NT2/D1 (cell line): Measurements from ENCODE around the gene SPN.
"Not testable (repeated sequence)": the region's sequence is repeated elsewhere in the genome, so short reads cannot be mapped to it uniquely, and the experiment has no call there.

Experiments used
- DNase-seq: peaks from one replicate; pipeline ENCODE4 v3.0.0-alpha.2; 2011; ENCODE audit warnings: low read depth, low spot score
- H3K27me3 ChIP-seq: 2 replicates; pipeline ENCODE4 v1.6.0; 2011; ENCODE audit warnings: mild to moderate bottlenecking; ENCODE audit not compliant: insufficient read length, insufficient read depth
- H3K36me3 ChIP-seq: 2 replicates; pipeline ENCODE4 v1.6.1; 2011; ENCODE audit warnings: mild to moderate bottlenecking, low read length, mixed read lengths; ENCODE audit not compliant: insufficient read depth, insufficient read length
- H3K4me1 ChIP-seq: 2 replicates; pipeline ENCODE4 v1.5.1; 2011; ENCODE audit not compliant: insufficient read depth, insufficient read length
- H3K4me3 ChIP-seq: 2 replicates; pipeline ENCODE4 v1.5.1; 2011; ENCODE audit warnings: low read depth; ENCODE audit not compliant: insufficient read length
- H3K9ac ChIP-seq: 2 replicates; pipeline ENCODE4 v1.6.0; 2011; ENCODE audit warnings: low read depth; ENCODE audit not compliant: insufficient read length
- H3K9me3 ChIP-seq: 2 replicates; pipeline ENCODE4 v1.5.1; 2011; ENCODE audit warnings: mild to moderate bottlenecking, low read length; ENCODE audit not compliant: insufficient read depth
- SUZ12 ChIP-seq: IDR thresholded peaks from 2 replicates; pipeline ENCODE4 v1.6.1; 2011; ENCODE audit not compliant: insufficient read length, insufficient read depth; ENCODE audit errors: extremely low read depth
- YY1 ChIP-seq: IDR thresholded peaks from 2 replicates; pipeline ENCODE4 v1.6.1; 2011; ENCODE audit not compliant: insufficient read length, insufficient read depth
- ZNF274 ChIP-seq: IDR thresholded peaks from 2 replicates; pipeline ENCODE4 v1.6.1; 2011; ENCODE audit warnings: mild to moderate bottlenecking, low read depth, low read length

SPN gene

GRCh38 chr16:29688172-29688571, 25.1 kb downstream of the SPN start:
- Histone ChIP-seq H3K9me3 (no peaks in the 10 kb centered on the region; the same call in 1 of the 2 replicates), H3K9ac (no peak overlapping the region), H3K36me3 (peaks cover 67% of the 10 kb centered on the region), H3K4me1 (peaks cover 16% of the 10 kb centered on the region), H3K4me3 (no peak overlapping the region), H3K27me3 (no peaks in the 10 kb centered on the region)
- DNase-seq = no peak
- no peak for TF ChIP-seq ZNF274
- no peak for TF ChIP-seq YY1
- TF ChIP-seq SUZ12 = no peak

GRCh38 chr16:29689490-29690351, 26.7 kb downstream of the SPN start:
- DNase-seq, H3K9me3 ChIP-seq, H3K4me3 ChIP-seq, H3K9ac ChIP-seq, H3K27me3 ChIP-seq: not testable (repeated sequence)
- Histone ChIP-seq H3K4me1 (peaks cover 18% of the 10 kb centered on the region), H3K36me3 (peaks cover 55% of the 10 kb centered on the region)

GRCh38 chr16:29692606-29693005, 29.6 kb downstream of the SPN start:
- not testable (repeated sequence) for H3K27me3 ChIP-seq, H3K9ac ChIP-seq, H3K9me3 ChIP-seq, H3K4me3 ChIP-seq, DNase-seq
- peaks cover 12% of the 10 kb centered on the region for H3K4me1 ChIP-seq
- H3K36me3 ChIP-seq = peaks cover 54% of the 10 kb centered on the region

- Histone ChIP-seq H3K4me3 (no peak overlapping the region), H3K9ac (peak overlapping the region; percentile 32), H3K4me1 (peaks cover 12% of the 10 kb centered on the region), H3K9me3 (no peaks in the 10 kb centered on the region; the same call in 1 of the 2 replicates), H3K27me3 (no peaks in the 10 kb centered on the region), H3K36me3 (peaks cover 53% of the 10 kb centered on the region)
- DNase-seq = no peak
- TF ChIP-seq ZNF274 = no peak
- TF ChIP-seq SUZ12 = no peak
- TF ChIP-seq YY1 = no peak
Observed at GRCh38 chr16:29694384-29695195, 31.5 kb downstream of the SPN start.

GRCh38 chr16:29695675-29696074, 32.6 kb downstream of the SPN start:
- H3K9me3 ChIP-seq, DNase-seq, H3K4me3 ChIP-seq, H3K9ac ChIP-seq, H3K27me3 ChIP-seq: not testable (repeated sequence)
- Histone ChIP-seq H3K4me1 (peaks cover 14% of the 10 kb centered on the region), H3K36me3 (peaks cover 43% of the 10 kb centered on the region)

- TF ChIP-seq YY1 = no peak
- no peak for TF ChIP-seq ZNF274
- no peak for TF ChIP-seq SUZ12
- no peaks in the 10 kb centered on the region for H3K27me3 ChIP-seq
Observed at GRCh38 chr16:29696881-29697331, 33.9 kb downstream of the SPN start.

GRCh38 chr16:29697391-29697790, 34.3 kb downstream of the SPN start:
- Histone ChIP-seq H3K9ac (no peak overlapping the region), H3K27me3 (no peaks in the 10 kb centered on the region), H3K36me3 (peaks cover 40% of the 10 kb centered on the region), H3K4me1 (peaks cover 10% of the 10 kb centered on the region), H3K9me3 (no peaks in the 10 kb centered on the region), H3K4me3 (no peak overlapping the region)
- no peak for DNase-seq
- TF ChIP-seq ZNF274 (no peak), SUZ12 (no peak), YY1 (no peak)

More at GRCh38 chr16:29696881-29697331, 33.9 kb downstream of the SPN start:
- DNase-seq = no peak
- H3K4me3 ChIP-seq = no peak overlapping the region
- peaks cover 41% of the 10 kb centered on the region for H3K36me3 ChIP-seq
- no peak overlapping the region for H3K9ac ChIP-seq
- no peaks in the 10 kb centered on the region for H3K9me3 ChIP-seq
- H3K4me1 ChIP-seq = peaks cover 12% of the 10 kb centered on the region
